DND-41 (cell line): ENCODE measurements around the gene GOLGA1.

ENCODE experiments used
- EZH2 ChIP-seq: IDR thresholded peaks from 3 replicates; pipeline ENCODE4 v1.6.1; 2012; ENCODE audit warnings: borderline replicate concordance, low read depth, mild to moderate bottlenecking, moderate library complexity, low read length, inconsistent platforms; ENCODE audit not compliant: severe bottlenecking
- TF ChIP-seq, protein P1 (sequence below): IDR thresholded peaks from 2 replicates; pipeline ENCODE4 v1.5.1; 2012; ENCODE audit warnings: borderline replicate concordance, low read length, moderate library complexity, mild to moderate bottlenecking; ENCODE audit not compliant: poor library complexity, severe bottlenecking; ENCODE audit errors: extremely low read depth

DNA sequence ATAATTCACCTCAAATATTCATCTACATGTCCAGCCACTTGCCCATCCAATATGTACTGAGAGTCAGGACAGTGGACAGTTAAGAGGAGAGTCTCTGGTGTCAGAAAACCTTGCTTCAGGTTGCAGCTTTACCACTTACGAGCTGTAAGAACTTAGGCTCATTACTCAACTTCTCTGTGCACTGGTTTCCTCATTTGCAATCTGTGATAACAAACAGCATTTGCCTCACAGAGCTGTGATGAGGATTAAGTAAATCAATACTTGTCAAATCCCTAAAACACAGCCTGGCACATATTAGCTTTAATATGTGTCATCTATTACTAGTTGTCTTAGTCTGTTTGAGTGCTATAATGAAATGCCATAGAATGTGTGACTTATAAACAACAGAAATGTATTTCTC is 8.6 kb downstream of the GOLGA1 start:
- TF ChIP-seq, protein P1, sequence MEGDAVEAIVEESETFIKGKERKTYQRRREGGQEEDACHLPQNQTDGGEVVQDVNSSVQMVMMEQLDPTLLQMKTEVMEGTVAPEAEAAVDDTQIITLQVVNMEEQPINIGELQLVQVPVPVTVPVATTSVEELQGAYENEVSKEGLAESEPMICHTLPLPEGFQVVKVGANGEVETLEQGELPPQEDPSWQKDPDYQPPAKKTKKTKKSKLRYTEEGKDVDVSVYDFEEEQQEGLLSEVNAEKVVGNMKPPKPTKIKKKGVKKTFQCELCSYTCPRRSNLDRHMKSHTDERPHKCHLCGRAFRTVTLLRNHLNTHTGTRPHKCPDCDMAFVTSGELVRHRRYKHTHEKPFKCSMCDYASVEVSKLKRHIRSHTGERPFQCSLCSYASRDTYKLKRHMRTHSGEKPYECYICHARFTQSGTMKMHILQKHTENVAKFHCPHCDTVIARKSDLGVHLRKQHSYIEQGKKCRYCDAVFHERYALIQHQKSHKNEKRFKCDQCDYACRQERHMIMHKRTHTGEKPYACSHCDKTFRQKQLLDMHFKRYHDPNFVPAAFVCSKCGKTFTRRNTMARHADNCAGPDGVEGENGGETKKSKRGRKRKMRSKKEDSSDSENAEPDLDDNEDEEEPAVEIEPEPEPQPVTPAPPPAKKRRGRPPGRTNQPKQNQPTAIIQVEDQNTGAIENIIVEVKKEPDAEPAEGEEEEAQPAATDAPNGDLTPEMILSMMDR: no peak
- no peak for TF ChIP-seq EZH2
